Activated naive CD4-positive, alpha-beta T cell (primary cell): ENCODE results near the gene CYGB.

Experiments
- DNase-seq, 4 experiments: peaks; one replicate each; lab custom pipeline; 2025; lab: John Stamatoyannopoulos, UW

The CYGB gene

DNA sequence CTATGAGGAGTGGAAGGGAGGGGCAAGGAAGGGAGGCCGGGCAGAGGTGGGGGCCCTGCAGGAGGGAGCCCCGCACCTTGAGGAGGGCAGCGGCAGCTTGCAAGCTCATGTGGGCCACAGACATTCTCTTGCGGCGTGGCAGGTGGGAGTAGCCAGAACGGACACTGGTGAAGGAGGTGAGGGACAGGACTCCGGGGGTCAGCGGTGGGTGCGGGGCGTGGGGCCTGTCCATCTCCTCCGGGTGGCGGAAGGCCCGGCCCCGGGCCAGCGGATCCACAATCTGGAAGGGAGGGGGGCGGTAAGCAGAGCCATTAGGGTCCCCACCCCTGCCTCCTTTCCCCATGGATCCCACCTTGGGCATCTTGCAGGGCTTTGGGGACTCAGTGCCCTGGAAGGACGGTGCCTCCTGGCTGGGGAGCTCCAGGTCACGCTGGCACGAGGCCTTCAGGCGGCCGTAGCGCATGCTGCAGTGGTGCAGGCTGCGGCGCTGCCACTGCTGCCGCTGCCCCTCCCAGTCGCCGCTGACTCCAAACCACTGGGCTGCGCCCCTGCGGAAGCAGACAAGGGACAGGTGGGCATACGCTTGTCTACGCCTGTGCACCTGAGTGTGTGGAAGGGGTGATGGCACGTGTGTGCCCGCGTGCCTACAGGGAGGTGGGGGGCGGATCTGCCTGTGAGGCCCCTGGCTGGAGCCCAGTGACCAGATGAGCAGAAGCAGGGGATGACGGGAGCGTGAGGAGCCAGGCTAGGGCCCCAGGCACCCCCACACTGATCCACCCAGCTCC is 58.6 kb downstream of the CYGB start:
- DNase-seq: no peak

GRCh38 chr17:76478097-76478496 is 59.4 kb downstream of the CYGB start:
- no peak for DNase-seq

DNA sequence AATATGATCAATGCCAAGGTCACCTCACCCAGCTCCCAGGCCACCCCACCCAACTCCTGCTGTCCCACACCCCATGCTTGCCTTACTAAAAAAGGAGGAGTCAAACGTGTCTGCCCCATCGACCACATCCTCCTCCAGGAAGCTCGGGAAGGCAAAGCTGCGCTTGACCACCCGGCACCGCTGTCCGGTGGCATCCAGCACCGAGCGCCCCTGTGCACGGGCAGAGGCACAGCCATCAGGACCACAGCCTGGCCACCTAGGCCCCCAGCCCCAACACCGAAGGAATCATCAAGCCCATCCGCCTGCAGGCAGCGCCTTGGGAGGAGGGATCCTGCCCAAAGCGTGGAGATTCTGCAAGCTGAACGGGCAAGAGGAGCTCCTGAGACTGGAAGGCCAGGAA is 59.9 kb downstream of the CYGB start:
- no peak for DNase-seq
